Measurements from ENCODE around the gene CERS6.

The CERS6 gene

GRCh38 chr2:168445960-168446359 is 10.1 kb upstream of the CERS6 start:
- TF ChIP-seq CTCF (IDR thresholded peaks at IDR 0.05; ENCODE audit: low read depth, low read length): no peak

GRCh38 chr2:168448980-168449379 is 7.1 kb upstream of the CERS6 start:
- H3K4me3 ChIP-seq (ENCODE audit: low read depth, low read length): no peak overlapping the region
- no peak for TF ChIP-seq CTCF (IDR thresholded peaks at IDR 0.05; ENCODE audit: low read depth, low read length)

More at GRCh38 chr2:168445960-168446359, 10.1 kb upstream of the CERS6 start:
- no peak overlapping the region for H3K4me3 ChIP-seq (ENCODE audit: low read depth, low read length)

GRCh38 chr2:168449419-168449818 is 6.7 kb upstream of the CERS6 start:
- H3K4me3 ChIP-seq (ENCODE audit: low read depth, low read length): no peak overlapping the region
- no peak for TF ChIP-seq CTCF (IDR thresholded peaks at IDR 0.05; ENCODE audit: low read depth, low read length)

- TF ChIP-seq CTCF (IDR thresholded peaks at IDR 0.05; ENCODE audit: low read depth, low read length): no peak
- H3K4me3 ChIP-seq (ENCODE audit: low read depth, low read length): no peak overlapping the region
Measured at GRCh38 chr2:168450171-168450570, 5.9 kb upstream of the CERS6 start.

GRCh38 chr2:168450732-168451131 is 5.3 kb upstream of the CERS6 start:
- TF ChIP-seq CTCF (IDR thresholded peaks at IDR 0.05; ENCODE audit: low read depth, low read length): no peak
- H3K4me3 ChIP-seq (ENCODE audit: low read depth, low read length): no peak overlapping the region

GRCh38 chr2:168452781-168453180 is 3.3 kb upstream of the CERS6 start:
- H3K4me3 ChIP-seq (ENCODE audit: low read depth, low read length): no peak overlapping the region
- no peak for TF ChIP-seq CTCF (IDR thresholded peaks at IDR 0.05; ENCODE audit: low read depth, low read length)

- no peak for TF ChIP-seq CTCF (IDR thresholded peaks at IDR 0.05; ENCODE audit: low read depth, low read length)
- H3K4me3 ChIP-seq (ENCODE audit: low read depth, low read length): no peak overlapping the region
Measured at GRCh38 chr2:168453404-168453803, 2.7 kb upstream of the CERS6 start.

All from WI38 (cell line).